Endothelial cell of umbilical vein (primary cell): ENCODE results near the gene SUPT4H1. TPM values are rescaled to one million over a fixed set of nuclear protein-coding genes. Genes with fewer than 3 reads are reported as not detected.

Experiments
- BruUV-seq: library from RNA; stranded (reverse); fragments of 400-500 nt; replicated peaks from 2 replicates; lab custom pipeline; 2021; lab: Mats Ljungman, UMichigan
- CTCF ChIA-PET: fragments of 300-600, 350-600 bp; sonication (Branson Sonifier 250); formaldehyde crosslinking; loops from one replicate; lab custom pipeline; 2021; ENCODE audit warnings: antibody characterized with exemption, inconsistent platforms; lab: Charles Lee
- POLR2A ChIA-PET: fragments of 300-600, 350-600 bp; sonication (Branson Sonifier 250); formaldehyde crosslinking; loops from one replicate; lab custom pipeline; 2021; ENCODE audit warnings: antibody characterized with exemption, inconsistent platforms; lab: Charles Lee
- DNase-seq: peaks from one replicate; pipeline ENCODE4 v3.0.0-alpha.2; 2011; ENCODE audit warnings: low read depth, low spot score
- FAIRE-seq: peaks from 2 replicates; lab custom pipeline; 2011; peaks lifted over from hg19 to GRCh38; lab: Jason Lieb, UNC
- H2AFZ ChIP-seq: 2 replicates; pipeline ENCODE4 v1.6.0; 2012; ENCODE audit warnings: low read depth, low read length, control low read depth, inconsistent platforms
- H3K27ac ChIP-seq: 2 replicates; pipeline ENCODE4 v1.5.1; 2011; ENCODE audit warnings: low read depth, mild to moderate bottlenecking, control low read depth, low read length, moderate library complexity; ENCODE audit not compliant: insufficient read depth
- H3K27me3 ChIP-seq, 2 experiments: 2 replicates each; pipeline versions ENCODE4 v1.6.0 to v1.6.1; 2011; ENCODE audit warnings: low read length in 2 of 2, mixed read lengths in 1 of 2; ENCODE audit not compliant: control insufficient read depth in 2 of 2, insufficient read depth in 2 of 2
- H3K36me3 ChIP-seq, 2 experiments: 2 replicates in 1 of 2; 3 replicates in 1 of 2; pipeline ENCODE4 v1.5.1; 2011; ENCODE audit warnings: low read length in 2 of 2, mild to moderate bottlenecking in 1 of 2, moderate library complexity in 1 of 2; ENCODE audit not compliant: control insufficient read depth in 2 of 2, insufficient read depth in 2 of 2; ENCODE audit errors: extremely low read depth in 1 of 2
- H3K4me1 ChIP-seq: 3 replicates; pipeline ENCODE4 v1.5.1; 2011; ENCODE audit warnings: mild to moderate bottlenecking, low read length; ENCODE audit not compliant: control insufficient read depth, insufficient read depth; ENCODE audit errors: extremely low read depth
- H3K4me2 ChIP-seq: 2 replicates; pipeline ENCODE4 v1.6.1; 2011; ENCODE audit warnings: low read length, control low read depth, mixed read lengths; ENCODE audit not compliant: insufficient read depth
- H3K4me3 ChIP-seq, 3 experiments: fragments of 200-600 bp in 1 of 3; sonication (generic), shearing (Covaris generic) in 1 of 3; replicated peaks in 1 of 3; 2 replicates each; pipeline ENCODE4 v1.5.1; 2011 to 2016; ENCODE audit warnings: control low read depth in 3 of 3, low read length in 3 of 3, mild to moderate bottlenecking in 2 of 3, inconsistent platforms in 1 of 3, low read depth in 1 of 3, moderate library complexity in 1 of 3; ENCODE audit not compliant: insufficient read depth in 1 of 3
- H3K79me2 ChIP-seq: 2 replicates; pipeline ENCODE4 v1.6.0; 2012; ENCODE audit warnings: low read length, inconsistent platforms; ENCODE audit not compliant: control insufficient read depth, insufficient read depth
- H3K9ac ChIP-seq: replicated peaks from 2 replicates; pipeline ENCODE3; 2011; ENCODE audit warnings: low read length, control low read depth; ENCODE audit not compliant: insufficient read depth; ENCODE audit errors: extremely low read depth
- H3K9me1 ChIP-seq: replicated peaks from 3 replicates; pipeline ENCODE4 v1.6.0; 2011; ENCODE audit warnings: mild to moderate bottlenecking, low read length; ENCODE audit not compliant: control insufficient read depth, insufficient read depth; ENCODE audit errors: extremely low read depth
- H3K9me3 ChIP-seq: replicated peaks from 2 replicates; pipeline ENCODE4 v1.5.1; 2012; ENCODE audit warnings: low read length, inconsistent platforms; ENCODE audit not compliant: control insufficient read depth, insufficient read depth
- H4K20me1 ChIP-seq: replicated peaks from 2 replicates; pipeline ENCODE3; 2011; ENCODE audit warnings: mild to moderate bottlenecking, low read length; ENCODE audit not compliant: control insufficient read depth, insufficient read depth; ENCODE audit errors: extremely low read depth
- EZH2 ChIP-seq: IDR thresholded peaks from 2 replicates; pipeline ENCODE4 v1.6.1; 2012; ENCODE audit warnings: borderline replicate concordance, low read depth, mild to moderate bottlenecking, moderate library complexity, low read length, inconsistent platforms; ENCODE audit not compliant: severe bottlenecking
- FOS ChIP-seq: IDR thresholded peaks from 2 replicates; pipeline ENCODE4 v1.6.1; 2011; ENCODE audit warnings: mild to moderate bottlenecking, low read length, moderate library complexity, borderline replicate concordance; ENCODE audit not compliant: insufficient read depth
- GATA2 ChIP-seq: IDR thresholded peaks from 2 replicates; pipeline ENCODE4 v1.7.0; 2011; ENCODE audit warnings: low read depth, mild to moderate bottlenecking, moderate library complexity, mixed read lengths, low read length; ENCODE audit not compliant: insufficient read length, insufficient read depth
- JUN ChIP-seq: IDR thresholded peaks from 2 replicates; pipeline ENCODE4 v1.6.1; 2011; ENCODE audit warnings: borderline replicate concordance, low read depth; ENCODE audit not compliant: insufficient read length, insufficient read depth
- MYC ChIP-seq: IDR thresholded peaks from one replicate; pipeline ENCODE4 v1.6.1; 2011; ENCODE audit warnings: mild to moderate bottlenecking, low read depth, low read length
- POLR2A ChIP-seq: IDR thresholded peaks from 2 replicates; pipeline ENCODE4 v1.6.1; 2012; ENCODE audit warnings: low read depth, mild to moderate bottlenecking, control low read depth, low read length
- POLR2AphosphoS5 ChIP-seq: IDR thresholded peaks from 2 replicates; pipeline ENCODE4 v1.6.1; 2012; ENCODE audit warnings: low read depth, mild to moderate bottlenecking, control low read depth, low read length, moderate library complexity; ENCODE audit not compliant: insufficient read depth
- dilution Hi-C: fragments of 300-500 bp; cut with MboI; formaldehyde crosslinking; loops from one replicate; pipeline ENCODE4 v1.15.0; 2019; ENCODE audit warnings: low sequenced_read_pairs; ENCODE audit not compliant: extremely low pct_ligation_motif_present
- intact Hi-C: fragments of 100-400 bp; cut with micrococcal nuclease; formaldehyde crosslinking; loops from one replicate; pipeline ENCODE4 v1.10.0; 2022
- polyA plus RNA-seq, 4 experiments: library from polyadenylated mRNA; depleted of rRNA in 3 of 4; stranded (reverse) in 3 of 4; unstranded in 1 of 4; fragments of >200 nt; gene quantifications; 2 replicates each; pipeline versions ENCODE4 v1.2.1 to v1.2.3, GENCODE V29; 2011 to 2012; ENCODE audit warnings: missing spikeins in 1 of 4
- total RNA-seq: library from RNA; stranded (reverse); gene quantifications from 2 replicates; pipeline ENCODE4 v1.2.3, GENCODE V29; 2021
- TF ChIP-seq, protein P1 (sequence below), 2 donors: IDR thresholded peaks; 1 replicate in 1 of 2; 2 replicates in 1 of 2; pipeline ENCODE4 v1.5.1; 2011; ENCODE audit warnings: low read length in 2 of 2, mild to moderate bottlenecking in 2 of 2, moderate library complexity in 2 of 2, control low read depth in 1 of 2, inconsistent platforms in 1 of 2, low read depth in 1 of 2; ENCODE audit not compliant: insufficient read depth in 1 of 2; ENCODE audit errors: extremely low read depth in 1 of 2
- TF ChIP-seq, protein P2 (sequence below): IDR thresholded peaks from 2 replicates; pipeline ENCODE4 v1.6.1; 2011; ENCODE audit not compliant: insufficient read depth, insufficient read length

SUPT4H1 gene
- total and polyA plus RNA-seq, 2 donors (not counting 3 experiments of a cell fraction or from before 2014, with no cell fraction given): 77.5 to 154 TPM

DNA sequence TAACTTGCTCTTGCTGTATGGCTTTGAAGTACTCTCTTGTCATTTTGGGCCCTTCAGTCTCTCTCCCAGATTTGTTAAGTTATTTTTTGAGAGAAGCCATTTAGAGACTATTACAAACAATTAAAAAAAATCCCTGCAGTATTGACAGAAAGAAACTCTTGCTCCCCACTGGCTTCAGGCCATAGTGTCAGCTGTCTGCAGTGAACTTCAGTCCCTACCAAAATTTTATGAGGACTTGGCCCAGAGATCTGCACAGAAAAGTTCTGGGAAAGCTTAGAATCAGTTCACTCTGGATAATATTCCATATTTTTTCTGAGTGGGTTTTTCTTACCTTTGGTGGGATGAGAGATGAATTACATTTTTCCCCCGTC, 30.9 kb upstream of the SUPT4H1 start:
- DNase-seq (no peak), FAIRE-seq (no peak)
- no peak for TF ChIP-seq EZH2
- TF ChIP-seq JUN: no peak
- no peak for TF ChIP-seq POLR2AphosphoS5
- no peak for TF ChIP-seq MYC
- TF ChIP-seq, protein P1, sequence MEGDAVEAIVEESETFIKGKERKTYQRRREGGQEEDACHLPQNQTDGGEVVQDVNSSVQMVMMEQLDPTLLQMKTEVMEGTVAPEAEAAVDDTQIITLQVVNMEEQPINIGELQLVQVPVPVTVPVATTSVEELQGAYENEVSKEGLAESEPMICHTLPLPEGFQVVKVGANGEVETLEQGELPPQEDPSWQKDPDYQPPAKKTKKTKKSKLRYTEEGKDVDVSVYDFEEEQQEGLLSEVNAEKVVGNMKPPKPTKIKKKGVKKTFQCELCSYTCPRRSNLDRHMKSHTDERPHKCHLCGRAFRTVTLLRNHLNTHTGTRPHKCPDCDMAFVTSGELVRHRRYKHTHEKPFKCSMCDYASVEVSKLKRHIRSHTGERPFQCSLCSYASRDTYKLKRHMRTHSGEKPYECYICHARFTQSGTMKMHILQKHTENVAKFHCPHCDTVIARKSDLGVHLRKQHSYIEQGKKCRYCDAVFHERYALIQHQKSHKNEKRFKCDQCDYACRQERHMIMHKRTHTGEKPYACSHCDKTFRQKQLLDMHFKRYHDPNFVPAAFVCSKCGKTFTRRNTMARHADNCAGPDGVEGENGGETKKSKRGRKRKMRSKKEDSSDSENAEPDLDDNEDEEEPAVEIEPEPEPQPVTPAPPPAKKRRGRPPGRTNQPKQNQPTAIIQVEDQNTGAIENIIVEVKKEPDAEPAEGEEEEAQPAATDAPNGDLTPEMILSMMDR (IDR thresholded peaks at IDR 0.05; ENCODE audit: extremely low read depth in 1 of 2, insufficient read depth in 1 of 2, low read depth in 1 of 2, low read length in 2 of 2): no peak
- TF ChIP-seq GATA2: no peak
- no peak for TF ChIP-seq FOS
- TF ChIP-seq POLR2A: no peak
- TF ChIP-seq, protein P2, sequence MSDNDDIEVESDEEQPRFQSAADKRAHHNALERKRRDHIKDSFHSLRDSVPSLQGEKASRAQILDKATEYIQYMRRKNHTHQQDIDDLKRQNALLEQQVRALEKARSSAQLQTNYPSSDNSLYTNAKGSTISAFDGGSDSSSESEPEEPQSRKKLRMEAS: no peak
- Histone ChIP-seq H2AFZ (no peak overlapping the region), H3K27ac (no peak overlapping the region), H3K9me3 (no peaks in the 10 kb centered on the region), H3K79me2 (no peaks in the 10 kb centered on the region), H3K9me1 (no peaks in the 10 kb centered on the region), H3K36me3 (no peaks in the 10 kb centered on the region), H3K4me2 (no peak overlapping the region), H3K9ac (no peak overlapping the region), H3K27me3 (peaks cover 14 to 15% of the 10 kb centered on the region in 2 experiments), H3K4me3 (no peak overlapping the region), H3K4me1 (no peaks in the 10 kb centered on the region), H4K20me1 (no peaks in the 10 kb centered on the region)
- intact Hi-C loops (no loop called here), dilution Hi-C loops (no loop called here)
- no TSS peak for BruUV-seq
- ChIA-PET CTCF (no interaction called here), POLR2A (no interaction called here)
